ENCODE results near the gene CD200R1L. TPM values are rescaled to one million over a fixed set of nuclear protein-coding genes. Genes with fewer than 3 reads are reported as not detected.

CD200R1L gene
- total and polyA plus RNA-seq, 9 of the 15 experiments (the other 6 are each of a cell fraction or from before 2014, with no cell fraction given): not detected

- Histone ChIP-seq H3K9ac (ENCODE audit: insufficient read depth in 1 of 2, low read depth in 2 of 2, low read length in 2 of 2) (no peak overlapping the region; a peak in 1 of 4 replicates), H3K9me1 (ENCODE audit: control insufficient read depth, insufficient read depth, low read length) (no peaks in the 10 kb centered on the region), H3K27me3 (ENCODE audit: control insufficient read depth in 2 of 2, insufficient read depth in 2 of 2, low read length in 2 of 2) (no peaks in the 10 kb centered on the region; a peak in 1 of 5 replicates), H2AFZ (ENCODE audit: low read depth, low read length) (peak overlapping the region; percentile 45; the same call in 1 of the 2 replicates), H3K36me3 (ENCODE audit: control insufficient read depth, insufficient read depth, low read length) (no peaks in the 10 kb centered on the region), H3K27ac (ENCODE audit: extremely low read depth, low read depth, low read length) (no peak overlapping the region), H4K20me1 (replicated peaks; ENCODE audit: control insufficient read depth, insufficient read depth, low read length) (no peaks in the 10 kb centered on the region), H3K9me3 (replicated peaks; ENCODE audit: control insufficient read depth, insufficient read depth, low read depth, low read length) (no peaks in the 10 kb centered on the region), H3K4me3 (no peak overlapping the region), H3K4me2 (ENCODE audit: insufficient read depth, low read length) (peak overlapping the region; percentile 7; the same call in 1 of the 2 replicates), H3K4me1 (replicated peaks in 1 of 2; ENCODE audit: control insufficient read depth in 2 of 2, insufficient read depth in 2 of 2, low read length in 2 of 2) (no peaks in the 10 kb centered on the region; a peak in 1 of 5 replicates), H3K79me2 (ENCODE audit: control insufficient read depth, insufficient read depth, low read length) (no peaks in the 10 kb centered on the region)
- FAIRE-seq: peak; percentile 89
- 3% methylated on average over 4 of the region's 5 CpGs for WGBS (ENCODE audit: insufficient coverage, low coverage, missing lambda C conversion rate)
- POLR2A ChIA-PET: no interaction called here
- BruUV-seq (replicated peaks): no TSS peak
- intact Hi-C loops (cut with micrococcal nuclease): no loop called here
- peak in 2 of 4 experiments; percentile 18 to 69 for DNase-seq (ENCODE audit: extremely low read depth in 1 of 4, low spot score in 3 of 4)
- peak; percentile 84 for ATAC-seq
- in situ Hi-C loops (cut with MboI): no loop called here
- CTCF ChIA-PET (ENCODE audit: low intra/inter-chr PET ratio): no interaction called here
- TF ChIP-seq KLF1 (tag; IDR thresholded peaks at IDR 0.05) (no peak), EP400 (IDR thresholded peaks at IDR 0.05) (peak; percentile 17; the same call in 1 of the 2 replicates), C11orf30 (IDR thresholded peaks at IDR 0.05; ENCODE audit: low read depth) (peak; percentile 93), HINFP (tag; conservative IDR thresholded peaks at IDR 0.05; ENCODE audit: low read depth) (no peak), TFAP4 (CRISPR knock-in tag; IDR thresholded peaks at IDR 0.05; ENCODE audit: borderline replicate concordance) (peak; percentile 39; the same call in 1 of the 2 replicates), CREB3L1 (IDR thresholded peaks at IDR 0.05; ENCODE audit: borderline replicate concordance, low read depth) (no peak), ZNF445 (CRISPR knock-in tag; IDR thresholded peaks at IDR 0.05; ENCODE audit: low read depth) (no peak), EHMT2 (IDR thresholded peaks at IDR 0.05) (0 out of 2 replicates have a peak, but pooled peaks have one; percentile 30), AFF1 (IDR thresholded peaks at IDR 0.05; ENCODE audit: low read depth in 1 of 2, partially characterized antibody in 2 of 2) (no peak), NFE2 (IDR thresholded peaks at IDR 0.05; ENCODE audit: low read depth) (peak; percentile 94), ZNF316 (IDR thresholded peaks at IDR 0.05) (peak; percentile 95), JUND (IDR thresholded peaks at IDR 0.05; ENCODE audit: borderline replicate concordance, low read depth, low read length) (no peak; the same call in 1 of the 2 replicates), JUND (tag; IDR thresholded peaks at IDR 0.05; ENCODE audit: borderline replicate concordance, low read depth, low read length) (peak; percentile 26; the same call in 1 of the 3 replicates), ZFP30 (CRISPR knock-in tag; IDR thresholded peaks at IDR 0.05; ENCODE audit: borderline replicate concordance) (no peak), ARID1B (IDR thresholded peaks at IDR 0.05) (peak; percentile 42; the same call in 1 of the 2 replicates)
These were observed 47.6 kb upstream of the CD200R1L start for GRCh38 chr3:112894258-112894657.
